H1 (cell line): ENCODE results near the gene BRMS1L.

Source experiments
- CREB1 ChIP-seq: IDR thresholded peaks from 2 replicates; pipeline ENCODE4 v1.6.1; 2012; ENCODE audit warnings: inconsistent platforms
- CTCF ChIP-seq, 3 experiments: IDR thresholded peaks; 1 replicate in 2 of 3; 2 replicates in 1 of 3; pipeline versions ENCODE4 v1.5.1 to v1.6.1; 2011; ENCODE audit warnings: low read length in 3 of 3, mild to moderate bottlenecking in 3 of 3, inconsistent platforms in 2 of 3, low read depth in 1 of 3, moderate library complexity in 1 of 3; ENCODE audit not compliant: insufficient read depth in 1 of 3; ENCODE audit errors: control extremely low read depth in 1 of 3
- JUN ChIP-seq: IDR thresholded peaks from 2 replicates; pipeline ENCODE4 v1.6.1; 2011; ENCODE audit warnings: low read depth, mild to moderate bottlenecking, improper control_type of control experiment, low read length
- KDM1A ChIP-seq: fragments of 200-600, 300-600 bp; sonication (generic); IDR thresholded peaks from 2 replicates; pipeline ENCODE4 v1.7.1; 2016; ENCODE audit warnings: mild to moderate bottlenecking, low read length, borderline replicate concordance

- TF ChIP-seq CTCF (IDR thresholded peaks at IDR 0.05; ENCODE audit: control extremely low read depth in 1 of 3, insufficient read depth in 1 of 3, low read depth in 1 of 3, low read length in 3 of 3) (no peak), KDM1A (no peak), CREB1 (no peak), JUN (no peak)
Observed at GRCh38 chr14:35822501-35822900, 3.6 kb upstream of the BRMS1L start.
